NCI-H146 treated with DMSO at 0.1 percent for 48 hours (cell line): ENCODE measurements around the gene CTRB1.

Experiments used
- DNase-seq: peaks from one replicate; lab custom pipeline; 2025; ENCODE audit not compliant: unreplicated experiment; lab: John Stamatoyannopoulos, UW

The CTRB1 gene

GRCh38 chr16:75252946-75253911, 34.4 kb downstream of the CTRB1 start:
- DNase-seq: no peak

GRCh38 chr16:75254359-75254837, 35.6 kb downstream of the CTRB1 start:
- DNase-seq: no peak

GRCh38 chr16:75256059-75256571, 37.3 kb downstream of the CTRB1 start:
- DNase-seq: no peak

- DNase-seq: peak; percentile 53
Measured at GRCh38 chr16:75256696-75257343, 38.0 kb downstream of the CTRB1 start.

GRCh38 chr16:75257886-75258806, 39.4 kb downstream of the CTRB1 start:
- no peak for DNase-seq

GRCh38 chr16:75258807-75259141, 40.0 kb downstream of the CTRB1 start:
- no peak for DNase-seq

- no peak for DNase-seq
Measured at GRCh38 chr16:75260851-75261589, 42.2 kb downstream of the CTRB1 start.

GRCh38 chr16:75261590-75262078, 42.8 kb downstream of the CTRB1 start:
- DNase-seq: no peak

- no peak for DNase-seq
Measured at GRCh38 chr16:75262104-75262799, 43.5 kb downstream of the CTRB1 start.

GRCh38 chr16:75262800-75263127, 44.0 kb downstream of the CTRB1 start:
- no peak for DNase-seq

- no peak for DNase-seq
Measured at GRCh38 chr16:75263291-75263962, 44.6 kb downstream of the CTRB1 start.

- DNase-seq: no peak
Measured at GRCh38 chr16:75263963-75264445, 45.2 kb downstream of the CTRB1 start.

GRCh38 chr16:75264457-75264998, 45.7 kb downstream of the CTRB1 start:
- no peak for DNase-seq

GRCh38 chr16:75264999-75265910, 46.5 kb downstream of the CTRB1 start:
- no peak for DNase-seq

GRCh38 chr16:75265911-75266701, 47.3 kb downstream of the CTRB1 start:
- peak; percentile 19 for DNase-seq

- no peak for DNase-seq
Measured at GRCh38 chr16:75266738-75267630, 48.2 kb downstream of the CTRB1 start.
